Kidney (tissue), 14 donors: ENCODE data around the gene AOC1. TPM values are rescaled to one million over a fixed set of nuclear protein-coding genes. Genes with fewer than 3 reads are reported as not detected.

Experiments used
- DNase-seq, 5 donors: peaks; one replicate each; pipeline ENCODE4 v3.0.0-alpha.2; 2013 to 2020
- FAIRE-seq: peaks from 2 replicates; lab custom pipeline; 2012; peaks lifted over from hg19 to GRCh38; lab: Jason Lieb, UNC
- H3K27ac ChIP-seq, 2 donors: one replicate each; pipeline ENCODE4 v1.7.0; 2013; ENCODE audit warnings: low read depth in 2 of 2, low read length in 2 of 2, inconsistent platforms in 1 of 2
- H3K27me3 ChIP-seq: one replicate; pipeline ENCODE4 v1.7.1; 2013; ENCODE audit warnings: low read length, inconsistent platforms; ENCODE audit not compliant: control insufficient read depth, insufficient read depth
- H3K36me3 ChIP-seq, 3 donors: one replicate each; pipeline versions ENCODE4 v1.7.0 to v1.7.1; 2013; ENCODE audit warnings: low read length in 3 of 3, control low read depth in 1 of 3, inconsistent platforms in 1 of 3; ENCODE audit not compliant: insufficient read depth in 3 of 3, control insufficient read depth in 2 of 3
- H3K4me1 ChIP-seq, 3 donors: one replicate each; pipeline versions ENCODE4 v1.7.0 to v1.7.1; 2013; ENCODE audit warnings: low read length in 3 of 3, inconsistent platforms in 1 of 3, low read depth in 1 of 3; ENCODE audit not compliant: control insufficient read depth in 2 of 3, insufficient read depth in 2 of 3
- H3K4me3 ChIP-seq, 3 donors: one replicate each; pipeline versions ENCODE4 v1.7.0 to v1.8.1; 2013; ENCODE audit warnings: low read length in 3 of 3, control low read depth in 1 of 3, inconsistent platforms in 1 of 3
- H3K9ac ChIP-seq, 3 donors: one replicate each; pipeline versions ENCODE4 v1.7.0 to v1.7.1; 2013; ENCODE audit warnings: low read length in 3 of 3, control low read depth in 1 of 3, inconsistent platforms in 1 of 3
- H3K9me3 ChIP-seq, 3 donors: one replicate each; pipeline versions ENCODE4 v1.7.0 to v1.7.1; 2013; ENCODE audit warnings: low read length in 3 of 3, control low read depth in 1 of 3, inconsistent platforms in 1 of 3; ENCODE audit not compliant: control insufficient read depth in 2 of 3, insufficient read depth in 1 of 3
- intact Hi-C: fragments of 100-400 bp; cut with DNase I; formaldehyde crosslinking; loops from one replicate; pipeline ENCODE4 v1.11.1; 2022
- polyA plus RNA-seq: library from polyadenylated mRNA; stranded (reverse); fragments of 350-450 nt; fragmentation: Illumina TruSeq; extraction: RNeasy Lipid Tissue Mini Kit (QIAGEN cat#74804); gene quantifications from one replicate; pipeline ENCODE4 v1.2.3, GENCODE V29; 2014; ENCODE audit warnings: low read depth, low replicate concordance; ENCODE audit not compliant: insufficient read depth
- total RNA-seq: library from RNA; stranded (reverse); fragmentation: NEBNext Ultra II Directional; extraction: Animal tissue kit (Norgen Biotek cat#: 25700); gene quantifications from one replicate; pipeline ENCODE4 v1.2.1, GENCODE V29; 2021
- TF ChIP-seq, protein P1 (sequence below): IDR thresholded peaks from 3 replicates; pipeline ENCODE4 v1.5.1; 2012; ENCODE audit warnings: mild to moderate bottlenecking, moderate library complexity, borderline replicate concordance; ENCODE audit not compliant: insufficient read depth; ENCODE audit errors: extremely low read depth
- donor health status: control.
- donor health status: control.
- donor health status: control.
- donor health status: control.
- donor health status: control.
- donor health status: DM: yes; HTN: yes; CAD: no.
- donor health status: Normal renal cell carcinoma (clear cell type).

The AOC1 gene
- total and polyA plus RNA-seq, 2 donors from 2014 or later: 99.1 to 170 TPM

DNA sequence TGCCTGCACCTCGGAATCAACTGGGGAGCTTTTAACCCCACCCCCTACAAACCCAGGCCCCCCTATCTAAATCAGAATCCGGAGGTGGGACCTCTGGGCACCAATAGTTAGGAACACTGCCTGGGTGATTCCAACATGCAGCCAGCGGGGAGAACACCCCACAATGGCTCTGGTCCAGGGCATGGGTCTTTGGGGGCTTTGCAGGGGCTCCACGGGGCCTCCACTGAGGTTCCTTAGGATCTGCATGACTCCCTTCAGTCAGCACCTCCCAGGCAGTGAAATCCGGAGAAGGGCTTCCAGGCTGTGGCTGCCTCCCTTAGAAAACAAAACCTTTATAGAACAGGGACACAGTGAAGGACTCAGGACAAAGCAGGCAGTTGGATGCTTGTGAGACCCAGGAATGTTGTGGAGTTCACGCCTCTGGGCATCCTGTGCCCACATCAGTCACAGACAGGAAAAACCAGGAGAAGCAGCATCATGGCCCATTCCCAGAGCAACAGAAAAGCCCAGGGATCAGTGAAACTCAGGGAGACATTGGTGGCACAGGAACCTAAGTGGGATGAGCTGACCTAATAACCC is 16.5 kb upstream of the AOC1 start:
- TF ChIP-seq, protein P1, sequence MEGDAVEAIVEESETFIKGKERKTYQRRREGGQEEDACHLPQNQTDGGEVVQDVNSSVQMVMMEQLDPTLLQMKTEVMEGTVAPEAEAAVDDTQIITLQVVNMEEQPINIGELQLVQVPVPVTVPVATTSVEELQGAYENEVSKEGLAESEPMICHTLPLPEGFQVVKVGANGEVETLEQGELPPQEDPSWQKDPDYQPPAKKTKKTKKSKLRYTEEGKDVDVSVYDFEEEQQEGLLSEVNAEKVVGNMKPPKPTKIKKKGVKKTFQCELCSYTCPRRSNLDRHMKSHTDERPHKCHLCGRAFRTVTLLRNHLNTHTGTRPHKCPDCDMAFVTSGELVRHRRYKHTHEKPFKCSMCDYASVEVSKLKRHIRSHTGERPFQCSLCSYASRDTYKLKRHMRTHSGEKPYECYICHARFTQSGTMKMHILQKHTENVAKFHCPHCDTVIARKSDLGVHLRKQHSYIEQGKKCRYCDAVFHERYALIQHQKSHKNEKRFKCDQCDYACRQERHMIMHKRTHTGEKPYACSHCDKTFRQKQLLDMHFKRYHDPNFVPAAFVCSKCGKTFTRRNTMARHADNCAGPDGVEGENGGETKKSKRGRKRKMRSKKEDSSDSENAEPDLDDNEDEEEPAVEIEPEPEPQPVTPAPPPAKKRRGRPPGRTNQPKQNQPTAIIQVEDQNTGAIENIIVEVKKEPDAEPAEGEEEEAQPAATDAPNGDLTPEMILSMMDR: no peak
- no peaks in the 10 kb centered on the region for H3K9me3 ChIP-seq
- peaks cover 0 to 7% (median 7%) of the 10 kb centered on the region in 3 donors for H3K4me1 ChIP-seq
- no peak overlapping the region for H3K4me3 ChIP-seq
- intact Hi-C loops: no loop called here
- FAIRE-seq: no peak
- H3K27ac ChIP-seq: no peak overlapping the region
- DNase-seq: no peak
- no peaks in the 10 kb centered on the region for H3K27me3 ChIP-seq
- no peak overlapping the region for H3K9ac ChIP-seq
- H3K36me3 ChIP-seq: no peaks in the 10 kb centered on the region

DNA sequence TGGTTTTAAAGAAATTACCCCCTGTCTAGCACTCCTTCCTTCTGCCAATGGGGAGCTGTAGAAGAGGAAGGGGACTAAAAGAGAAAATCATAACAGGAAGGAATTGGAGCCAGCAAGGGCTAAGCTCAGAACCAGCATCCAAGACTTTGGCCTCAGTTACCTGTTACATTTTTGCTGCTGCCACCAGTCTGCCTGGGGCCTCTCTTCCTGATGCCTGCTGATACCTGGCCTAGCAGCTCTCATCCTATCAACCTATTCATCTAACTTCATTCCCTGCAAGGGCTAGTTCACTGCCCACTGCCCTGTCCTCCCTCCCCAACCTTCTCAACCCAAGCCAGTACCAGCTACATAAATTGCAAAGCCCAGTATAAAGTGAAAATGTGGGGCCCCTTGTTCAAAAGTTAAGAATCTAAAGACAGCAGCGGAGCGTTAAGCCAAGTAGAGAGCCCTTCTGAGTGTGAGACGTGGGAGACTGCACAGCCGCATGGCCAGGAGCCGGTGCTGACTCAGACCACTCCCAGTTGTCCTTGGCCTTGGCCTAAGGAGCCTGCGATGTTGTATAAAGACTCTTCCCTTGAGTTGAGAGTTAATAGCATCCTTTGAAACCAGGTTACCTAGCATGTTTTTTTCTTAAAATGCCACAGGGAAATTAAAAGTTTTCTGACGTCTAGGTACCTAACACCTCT is 13.2 kb upstream of the AOC1 start:
- TF ChIP-seq, protein P1: no peak
- no peak overlapping the region for H3K4me3 ChIP-seq
- no peak for FAIRE-seq
- no peaks in the 10 kb centered on the region for H3K9me3 ChIP-seq
- no peaks in the 10 kb centered on the region for H3K36me3 ChIP-seq
- peak overlapping the region in 1 of 2 donors; percentile 9 for H3K27ac ChIP-seq
- DNase-seq: peak in 3 of 5 donors; percentile 26 to 43 (median 40)
- intact Hi-C loops: no loop called here
- H3K4me1 ChIP-seq: peaks cover 0 to 12% (median 7%) of the 10 kb centered on the region in 3 donors
- H3K9ac ChIP-seq: no peak overlapping the region
- no peaks in the 10 kb centered on the region for H3K27me3 ChIP-seq

DNA sequence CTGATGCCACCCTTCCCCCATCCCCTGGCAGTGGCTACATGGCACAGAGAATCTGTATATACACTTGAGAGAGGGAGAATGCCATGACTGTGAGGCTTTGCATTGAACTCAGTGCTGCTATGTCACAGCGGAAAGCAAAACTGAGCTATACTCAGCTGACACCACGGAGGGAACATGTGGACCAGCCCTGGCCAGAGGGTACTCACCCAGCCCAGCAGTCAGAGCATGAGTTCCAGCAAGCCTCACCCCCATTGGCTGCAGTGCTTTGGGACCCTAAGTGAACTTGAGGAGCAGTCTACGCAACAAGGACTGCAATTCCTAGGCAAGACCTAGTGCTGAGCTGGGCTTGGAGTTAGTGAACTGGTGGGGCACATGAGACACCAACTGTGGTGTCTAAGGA is 10.3 kb upstream of the AOC1 start:
- Histone ChIP-seq H3K27ac (no peak overlapping the region), H3K4me1 (peaks cover 0 to 12% (median 11%) of the 10 kb centered on the region in 3 donors), H3K9ac (no peak overlapping the region), H3K27me3 (no peaks in the 10 kb centered on the region), H3K9me3 (no peaks in the 10 kb centered on the region), H3K4me3 (no peak overlapping the region), H3K36me3 (no peaks in the 10 kb centered on the region)
- FAIRE-seq (no peak), DNase-seq (peak in 1 of 5 donors; percentile 19)
- intact Hi-C loops: no loop called here
- TF ChIP-seq, protein P1: no peak
